ENCODE results near the gene FSD1L. TPM values are rescaled to one million over a fixed set of nuclear protein-coding genes. Genes with fewer than 3 reads are reported as not detected.

Gene FSD1L
- total RNA-seq, 1 experiment from 2014 or later: 5.5 TPM

DNA sequence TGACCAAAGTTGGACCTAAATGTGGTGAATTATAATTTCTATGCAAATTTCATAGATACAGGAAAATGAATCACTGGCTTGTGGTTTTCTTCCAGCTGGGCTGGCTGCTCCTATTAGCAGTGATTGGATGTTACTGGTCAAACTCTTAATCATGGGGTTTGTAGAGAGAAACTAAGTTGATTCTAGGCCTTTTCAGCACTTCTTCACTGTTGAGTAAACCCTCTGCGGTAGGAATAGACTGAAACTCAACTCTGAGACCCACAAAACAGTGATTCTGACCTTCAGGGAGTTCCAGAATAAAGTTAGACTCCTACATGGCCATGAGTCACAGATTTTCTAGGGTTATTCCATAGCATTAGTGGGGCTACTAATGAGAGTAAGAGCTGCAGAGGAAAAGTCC lies 62.2 kb downstream of the FSD1L start:
- H3K4me1 ChIP-seq (ENCODE audit: insufficient read depth, low read length): no peaks in the 10 kb centered on the region
- H3K9ac ChIP-seq (ENCODE audit: extremely low read depth, insufficient read length, low read length): no peak overlapping the region
- H4K8ac ChIP-seq (replicated peaks; ENCODE audit: insufficient read length, low read depth, low read length): no peak overlapping the region
- WGBS (ENCODE audit: extremely low coverage, insufficient read length, low lambda C conversion rate): no CpG with 5 or more reads among the region's 1 CpG
- H3K23ac ChIP-seq (ENCODE audit: insufficient read length, low read depth, low read length): no peak overlapping the region
- no peaks in the 10 kb centered on the region for H3K9me3 ChIP-seq (ENCODE audit: control insufficient read depth, low read depth, low read length)
- H4K20me1 ChIP-seq (ENCODE audit: control insufficient read depth, insufficient read depth, insufficient read length): no peaks in the 10 kb centered on the region
- no peak overlapping the region for H3T11ph ChIP-seq (ENCODE audit: low read length)
- no peak overlapping the region for H2BK15ac ChIP-seq (ENCODE audit: low read depth, low read length)
- Mint-ChIP-seq H3K27ac (no peak overlapping the region), H3K36me3 (ENCODE audit: insufficient read depth in 1 of 3, low read depth in 3 of 3) (peaks cover 0 to 11% (median 8%) of the 10 kb centered on the region in 3 experiments; a peak in 5 of 7 replicates), H3K4me3 (no peak overlapping the region), H3K27me3 (ENCODE audit: low read depth) (no peaks in the 10 kb centered on the region), H3K4me1 (peaks cover 0 to 3% of the 10 kb centered on the region in 2 experiments; a peak in 2 of 4 replicates), H3K9me3 (no peaks in the 10 kb centered on the region)
- H3K23me2 ChIP-seq (ENCODE audit: insufficient read length, low read depth, low read length, poor library complexity, severe bottlenecking): no peaks in the 10 kb centered on the region
- no peaks in the 10 kb centered on the region for H3K79me1 ChIP-seq (ENCODE audit: insufficient read depth, low read depth, low read length, poor library complexity, severe bottlenecking)
- no peak overlapping the region for H3K4me2 ChIP-seq (ENCODE audit: insufficient read depth, insufficient read length, low read length)
- no peak overlapping the region for H4K5ac ChIP-seq (ENCODE audit: insufficient read length, low read depth, low read length)
- DNase-seq: no peak
- H2BK12ac ChIP-seq (ENCODE audit: insufficient read length, low read depth, low read length): no peak overlapping the region
- no peak overlapping the region for H2BK20ac ChIP-seq (ENCODE audit: low read depth, low read length, poor library complexity, severe bottlenecking)
- no peak overlapping the region for H3K14ac ChIP-seq (ENCODE audit: insufficient read depth, low read length)
- no peak overlapping the region for H3K4ac ChIP-seq (ENCODE audit: low read depth, low read length)
- H2AFZ ChIP-seq (ENCODE audit: low read length): no peak overlapping the region
- no peak overlapping the region for H3K27ac ChIP-seq (ENCODE audit: insufficient read length, low read depth, low read length)
- H3K18ac ChIP-seq (ENCODE audit: insufficient read length, low read depth, low read length): no peak overlapping the region
- TF ChIP-seq, protein P1, sequence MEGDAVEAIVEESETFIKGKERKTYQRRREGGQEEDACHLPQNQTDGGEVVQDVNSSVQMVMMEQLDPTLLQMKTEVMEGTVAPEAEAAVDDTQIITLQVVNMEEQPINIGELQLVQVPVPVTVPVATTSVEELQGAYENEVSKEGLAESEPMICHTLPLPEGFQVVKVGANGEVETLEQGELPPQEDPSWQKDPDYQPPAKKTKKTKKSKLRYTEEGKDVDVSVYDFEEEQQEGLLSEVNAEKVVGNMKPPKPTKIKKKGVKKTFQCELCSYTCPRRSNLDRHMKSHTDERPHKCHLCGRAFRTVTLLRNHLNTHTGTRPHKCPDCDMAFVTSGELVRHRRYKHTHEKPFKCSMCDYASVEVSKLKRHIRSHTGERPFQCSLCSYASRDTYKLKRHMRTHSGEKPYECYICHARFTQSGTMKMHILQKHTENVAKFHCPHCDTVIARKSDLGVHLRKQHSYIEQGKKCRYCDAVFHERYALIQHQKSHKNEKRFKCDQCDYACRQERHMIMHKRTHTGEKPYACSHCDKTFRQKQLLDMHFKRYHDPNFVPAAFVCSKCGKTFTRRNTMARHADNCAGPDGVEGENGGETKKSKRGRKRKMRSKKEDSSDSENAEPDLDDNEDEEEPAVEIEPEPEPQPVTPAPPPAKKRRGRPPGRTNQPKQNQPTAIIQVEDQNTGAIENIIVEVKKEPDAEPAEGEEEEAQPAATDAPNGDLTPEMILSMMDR (conservative IDR thresholded peaks at IDR 0.05): no peak
- no peak overlapping the region for H3K56ac ChIP-seq (ENCODE audit: insufficient read length, low read depth, low read length)
- H3K27me3 ChIP-seq (ENCODE audit: insufficient read depth, low read length): no peaks in the 10 kb centered on the region
- no peak overlapping the region for H2AK5ac ChIP-seq (ENCODE audit: insufficient read length, low read length)
- H3K79me2 ChIP-seq (ENCODE audit: insufficient read depth, low read length): no peaks in the 10 kb centered on the region
- no peak overlapping the region for H4K91ac ChIP-seq (ENCODE audit: insufficient read length, low read depth, low read length)
- no peak overlapping the region for H2BK5ac ChIP-seq (ENCODE audit: insufficient read length, low read length)
- H2BK120ac ChIP-seq (ENCODE audit: low read depth, low read length, poor library complexity, severe bottlenecking): no peak overlapping the region

Measured in H9 (cell line).